ENCODE data around the gene TRMT44.
A peak's percentile ranks its signal among the peaks of the same experiment; 100 is the strongest.

The TRMT44 gene

DNA sequence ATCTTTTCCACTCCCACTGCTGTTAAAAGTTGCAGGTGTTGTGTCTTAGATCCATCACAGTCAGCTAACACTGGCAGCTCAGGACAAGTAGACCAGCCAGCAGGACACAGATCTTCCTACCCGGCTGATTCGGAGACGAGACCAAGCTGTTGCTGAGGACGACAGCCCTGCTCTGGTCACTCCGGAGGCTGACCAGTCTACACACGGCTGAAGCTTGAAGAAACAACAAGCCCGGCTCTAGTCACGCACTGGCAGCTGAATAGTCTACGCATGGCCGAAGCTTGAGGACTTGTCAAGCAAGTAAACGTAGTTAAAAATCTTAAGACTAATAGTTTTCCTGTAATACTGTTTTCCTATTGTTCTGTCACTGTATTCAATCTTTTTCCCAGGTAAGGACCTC, 1.8 kb upstream of the TRMT44 start:
- no peak for DNase-seq

DNA sequence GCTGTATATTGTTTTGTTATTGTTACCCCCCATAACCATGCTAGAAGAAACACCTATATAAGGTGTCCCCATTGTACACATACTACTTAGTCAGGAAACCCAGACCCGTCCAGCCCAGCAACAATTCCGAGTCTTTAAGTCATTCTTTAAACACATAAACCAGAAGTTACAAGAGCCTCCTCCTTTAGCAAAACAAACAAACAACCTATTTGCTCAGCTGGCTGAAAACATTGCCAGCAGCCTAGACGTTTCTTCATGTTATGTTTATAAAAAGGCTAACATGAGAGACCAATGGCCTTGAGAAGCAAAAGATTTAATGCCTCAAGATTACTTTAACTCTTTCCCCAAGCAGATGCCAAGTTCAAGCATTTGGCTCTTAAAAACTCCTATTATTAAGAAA, 1.4 kb upstream of the TRMT44 start:
- DNase-seq = no peak

DNA sequence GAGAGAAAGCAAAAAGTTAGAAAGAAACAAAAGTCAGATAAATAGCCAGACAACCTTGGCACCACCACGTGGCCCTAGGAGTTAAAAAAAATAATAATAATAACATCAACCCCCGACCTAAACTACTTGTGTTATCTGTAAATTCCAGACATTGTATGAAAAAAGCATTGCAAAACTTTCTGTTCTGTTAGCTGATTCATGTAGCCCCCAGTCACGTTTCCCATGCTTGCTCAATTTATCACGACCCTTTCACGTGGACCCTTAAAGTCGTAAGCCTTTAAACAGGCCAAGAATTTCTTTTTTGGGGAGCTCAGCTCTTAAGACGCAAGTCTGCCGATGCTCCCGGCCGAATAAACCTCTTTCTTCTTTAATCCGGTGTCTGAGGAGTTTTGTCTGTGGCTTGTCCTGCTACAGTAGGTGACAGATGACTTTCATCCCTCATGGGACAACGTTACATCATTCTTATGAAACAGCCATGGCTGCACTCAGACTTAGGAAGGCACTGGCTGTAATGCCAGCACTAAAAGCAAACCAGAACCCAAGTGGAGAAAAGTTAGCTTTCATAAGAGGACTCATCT, 574 bp upstream of the TRMT44 start:
- no peak for DNase-seq

DNA sequence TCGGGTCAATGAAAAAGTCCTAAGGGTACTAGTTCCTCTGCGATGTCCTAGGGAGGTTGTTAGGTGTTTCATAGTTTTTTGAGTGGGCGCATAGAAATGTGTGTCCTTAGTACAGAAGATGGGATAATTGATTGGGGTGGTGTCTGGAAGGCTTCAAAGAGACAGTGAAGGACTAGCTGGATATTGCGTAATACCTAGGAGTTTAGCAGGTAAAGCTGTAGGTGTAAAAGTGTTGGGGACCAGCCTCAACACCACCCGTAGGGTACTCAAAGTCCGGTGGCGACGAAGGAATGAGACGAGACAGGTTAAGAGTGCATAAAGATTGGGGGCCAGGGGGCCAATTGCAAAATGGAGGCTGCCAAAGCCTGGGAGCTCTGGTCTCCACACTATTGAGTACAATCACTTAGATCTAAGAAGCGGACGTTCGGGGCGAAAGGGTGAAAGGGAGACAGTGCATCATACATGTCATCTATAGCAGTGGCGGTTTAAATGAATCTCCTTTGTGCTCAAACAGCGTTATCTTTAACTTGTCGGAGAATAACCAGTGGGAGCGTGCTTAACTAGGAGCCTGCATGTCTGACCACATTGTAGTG, 1.0 kb downstream of the TRMT44 start:
- no peak for DNase-seq

DNA sequence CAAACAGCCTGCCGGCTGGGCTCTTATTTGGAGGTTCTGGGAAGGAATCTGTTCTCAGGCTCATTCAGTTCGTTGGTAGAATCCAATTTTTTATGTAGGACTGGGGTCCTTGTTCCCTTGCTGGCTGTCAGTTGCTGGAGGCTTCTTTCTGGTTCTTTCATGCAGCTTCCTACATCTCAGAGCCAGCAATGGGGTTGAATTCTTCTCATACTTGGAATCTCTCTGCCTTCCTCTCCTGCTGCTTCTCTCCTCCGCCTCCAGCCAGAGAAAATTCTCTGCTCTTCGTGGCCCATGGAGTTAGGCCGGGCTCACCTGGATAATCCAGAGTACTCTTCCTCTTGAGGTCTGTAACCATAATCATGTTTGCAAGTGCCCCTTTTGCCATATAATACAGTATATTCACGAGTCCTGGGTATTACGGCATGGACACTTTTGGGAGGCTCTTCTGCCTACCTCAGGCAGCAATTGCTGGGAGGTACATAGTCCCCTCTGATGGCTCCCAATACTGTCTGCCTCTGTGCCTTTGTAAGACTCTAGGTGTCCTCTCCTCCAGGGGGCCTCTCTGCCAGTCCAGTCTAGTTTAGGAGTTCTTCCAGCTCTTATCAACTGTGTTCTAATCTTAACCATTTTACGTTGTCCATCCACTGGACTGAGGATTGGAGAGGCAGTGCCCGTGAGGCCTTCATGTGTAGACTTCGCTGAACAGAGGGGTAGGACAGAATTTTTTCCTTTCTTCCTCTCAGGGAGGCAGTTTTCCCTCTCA, 2.2 kb downstream of the TRMT44 start:
- no peak for DNase-seq

DNA sequence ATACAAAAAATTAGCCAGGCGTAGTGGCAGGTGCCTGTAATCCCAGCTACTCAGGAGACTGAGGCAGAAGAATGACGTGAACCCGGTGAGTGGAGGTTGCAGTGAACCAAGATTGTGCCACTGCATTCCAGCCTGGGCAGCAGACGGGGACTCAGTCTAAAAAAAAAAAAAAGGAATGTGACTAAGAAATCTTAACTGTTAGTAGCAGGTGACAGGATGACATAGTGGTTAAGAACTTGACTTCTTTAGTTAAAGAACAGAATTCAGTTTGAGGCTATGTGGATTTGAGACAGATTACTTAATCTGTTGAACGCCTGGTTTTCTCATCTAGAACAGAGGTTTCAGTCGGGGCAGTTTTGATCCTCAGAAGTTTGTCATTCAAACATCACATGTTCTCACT, 3.2 kb downstream of the TRMT44 start:
- DNase-seq = no peak

DNA sequence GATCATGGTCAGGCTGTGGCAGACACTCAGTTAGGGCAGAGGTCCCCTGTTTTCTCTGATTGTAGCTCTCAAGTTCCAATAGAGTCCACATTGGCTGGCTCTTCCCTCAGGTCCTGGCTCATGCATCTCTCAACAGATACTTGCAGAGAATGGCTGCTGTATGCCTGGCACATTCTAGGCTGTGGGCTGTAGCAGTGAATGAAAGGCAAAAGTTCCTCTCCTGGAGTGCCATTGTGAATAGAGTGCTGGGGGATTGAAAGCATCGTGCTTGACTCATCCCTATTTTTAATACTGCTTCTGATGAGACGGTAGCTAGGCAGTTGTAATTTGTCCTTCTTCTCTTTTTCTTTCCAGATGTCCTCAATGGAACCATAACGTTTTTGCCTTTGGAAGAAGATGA, 5.5 kb downstream of the TRMT44 start:
- no peak for DNase-seq

DNA sequence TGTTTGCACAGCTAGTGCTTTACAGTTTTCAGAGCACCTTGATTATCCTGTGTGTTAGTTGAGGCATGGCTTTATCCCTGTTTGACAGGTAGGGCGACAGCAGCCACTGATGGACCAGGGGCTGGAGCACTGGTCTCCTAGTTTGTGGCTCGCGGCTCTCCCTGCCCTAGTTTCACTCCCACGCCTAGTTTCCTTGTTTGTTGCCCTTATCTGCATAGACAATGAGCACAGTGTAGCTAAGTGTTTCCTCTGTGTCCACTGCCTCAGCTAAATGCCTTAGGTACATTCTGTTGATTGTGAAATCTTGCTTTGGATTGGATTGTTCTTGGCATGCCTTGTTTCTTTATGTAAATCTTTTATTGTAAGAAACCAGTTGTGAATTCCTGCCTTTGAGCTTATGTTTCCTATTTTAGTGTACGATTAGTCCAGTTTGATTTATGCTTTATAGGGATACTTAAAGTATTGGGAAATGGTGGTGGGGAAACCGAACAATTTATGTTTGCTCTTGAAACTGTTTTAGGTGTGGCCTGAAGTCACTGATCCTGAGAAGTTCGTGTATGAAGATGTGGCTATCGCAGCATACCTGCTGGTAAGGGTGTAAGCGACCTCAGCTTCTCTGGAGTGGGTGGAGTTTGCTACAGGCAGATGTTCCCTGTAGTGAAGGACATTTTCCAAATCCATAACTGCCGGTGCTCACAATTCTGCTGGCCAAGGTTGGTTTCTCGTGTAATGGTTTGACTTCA, 11.0 kb downstream of the TRMT44 start:
- no peak for DNase-seq

DNA sequence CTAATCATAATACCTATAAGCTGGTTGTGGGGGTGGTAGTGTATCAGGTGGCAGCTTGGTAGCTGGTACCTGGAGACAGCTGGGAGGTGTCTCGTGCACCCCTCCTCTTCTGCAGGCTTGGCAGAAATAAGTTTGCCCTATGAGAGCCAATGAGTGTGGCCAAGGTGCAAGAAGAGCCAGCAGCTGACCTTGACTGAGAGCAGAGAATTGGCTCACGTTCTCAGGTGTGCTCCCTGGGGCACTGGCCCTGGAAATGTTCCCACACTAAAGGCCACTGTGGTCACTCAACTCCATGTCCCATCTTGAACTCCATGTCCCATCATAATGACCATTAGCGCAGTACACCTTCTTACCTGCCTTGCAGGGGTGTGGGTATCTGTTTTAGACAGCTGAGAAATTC, 13.4 kb downstream of the TRMT44 start:
- DNase-seq = no peak

DNA sequence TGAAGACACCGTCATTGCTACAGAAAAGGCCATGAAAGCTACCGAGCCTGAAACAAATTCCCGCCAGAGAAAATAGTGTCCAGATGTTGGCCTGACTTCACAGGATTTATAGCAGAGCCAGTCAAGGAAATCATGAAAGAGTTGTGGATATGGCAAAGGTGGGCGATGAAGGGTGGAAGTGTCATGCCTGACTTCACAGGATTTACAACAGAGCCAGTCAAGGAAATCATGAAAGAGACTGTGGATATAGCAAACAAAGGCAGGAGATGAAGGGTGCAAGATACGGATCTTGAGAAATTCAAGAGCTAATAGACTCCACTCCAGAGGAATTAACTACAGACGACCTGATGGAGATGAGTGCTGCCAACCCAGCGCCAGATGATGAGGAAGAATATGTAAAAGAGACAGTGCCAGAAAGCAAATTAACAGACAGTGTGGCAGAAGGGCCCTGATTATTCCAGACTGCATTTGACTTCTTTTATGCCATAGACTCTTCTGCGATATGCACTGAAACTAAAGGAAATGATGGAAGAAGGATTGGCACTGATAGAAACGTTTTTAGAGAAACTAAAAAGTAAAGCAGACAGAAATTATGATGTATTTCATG, 17.2 kb downstream of the TRMT44 start:
- DNase-seq = no peak

DNA sequence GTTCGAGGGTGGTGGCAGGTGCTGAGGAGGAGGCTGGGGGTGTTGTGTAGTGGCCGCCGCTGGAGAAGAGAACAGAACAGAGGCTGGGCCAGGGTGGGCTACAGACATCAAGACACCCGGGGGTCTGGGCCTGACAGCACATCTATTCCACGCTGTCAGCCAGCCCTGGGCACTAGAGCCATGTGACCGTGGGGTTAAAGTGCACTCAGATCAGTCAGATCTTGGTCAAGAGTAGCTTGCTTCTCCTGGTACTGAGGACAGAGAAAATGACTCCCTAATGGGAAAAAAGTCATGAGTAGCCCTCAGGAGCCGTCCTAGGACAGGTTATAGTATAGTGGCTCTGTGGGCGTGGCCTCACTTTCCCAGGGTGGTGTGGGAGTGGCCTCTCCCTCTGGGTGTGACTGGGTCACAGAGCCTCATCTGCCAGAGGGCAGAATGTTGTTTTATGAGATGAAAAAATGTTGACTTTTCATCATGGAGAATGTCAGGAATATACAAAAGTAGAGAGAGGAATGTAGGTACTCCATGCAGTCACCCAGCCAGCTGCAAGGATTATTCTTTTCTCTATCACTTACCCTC, 19.4 kb downstream of the TRMT44 start:
- DNase-seq = no peak

DNA sequence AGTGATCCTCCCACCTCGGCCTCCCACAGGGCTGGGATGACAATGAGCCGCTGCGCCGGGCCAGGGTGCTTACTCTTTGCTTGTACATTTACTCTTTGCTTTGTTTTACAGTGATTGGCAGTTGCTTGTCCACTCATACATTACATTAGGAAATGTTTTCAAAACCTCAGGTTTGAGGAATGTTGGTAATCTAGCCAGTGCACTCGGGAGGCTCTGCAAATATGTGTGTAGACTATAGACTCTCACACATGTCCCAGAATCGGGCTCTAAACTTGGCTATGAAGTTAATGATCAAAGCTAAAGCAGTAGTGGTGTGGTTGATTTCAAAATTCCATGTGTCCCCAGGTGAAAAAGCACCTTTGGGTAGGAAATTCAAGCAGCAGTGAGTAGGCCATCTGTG, 20.5 kb downstream of the TRMT44 start:
- DNase-seq = no peak

DNA sequence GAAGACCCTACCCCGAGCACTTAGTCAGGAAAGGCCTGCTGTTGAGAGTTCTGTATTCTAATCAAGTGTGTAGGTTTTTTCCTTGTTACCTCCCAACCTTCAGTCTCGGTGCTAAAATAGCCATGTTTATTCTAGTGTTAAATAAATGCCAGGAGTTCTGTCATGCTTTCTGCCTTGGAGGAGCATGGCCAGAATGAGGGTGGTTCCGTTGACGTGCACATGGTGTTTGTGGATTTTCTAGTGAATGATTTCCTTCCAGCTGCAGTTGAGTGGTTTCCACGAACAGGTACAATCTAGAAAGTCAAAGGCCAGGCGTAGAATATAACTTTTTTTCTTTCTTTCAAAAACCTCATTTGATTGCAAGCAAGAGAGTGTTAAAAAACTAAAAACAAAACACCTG, 21.0 kb downstream of the TRMT44 start:
- no peak for DNase-seq

DNA sequence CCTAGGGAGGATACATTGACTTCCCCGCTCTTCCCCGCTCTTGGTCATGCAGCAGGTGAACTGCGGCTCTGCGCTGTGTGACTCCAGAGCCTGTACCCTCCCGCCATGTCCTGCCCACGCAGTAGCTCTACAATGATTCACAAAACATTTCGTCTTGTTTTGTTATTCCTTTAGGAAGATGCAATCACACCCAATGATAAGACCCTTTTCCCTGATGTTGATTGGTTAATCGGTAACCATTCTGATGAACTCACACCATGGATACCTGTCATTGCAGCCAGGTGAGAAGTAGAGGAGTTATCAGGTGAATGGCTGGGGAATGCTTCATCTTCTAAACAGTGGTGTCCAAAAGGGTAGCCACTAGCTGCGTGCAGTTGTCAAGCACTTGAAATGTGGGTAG, 23.2 kb downstream of the TRMT44 start:
- no peak for DNase-seq

DNA sequence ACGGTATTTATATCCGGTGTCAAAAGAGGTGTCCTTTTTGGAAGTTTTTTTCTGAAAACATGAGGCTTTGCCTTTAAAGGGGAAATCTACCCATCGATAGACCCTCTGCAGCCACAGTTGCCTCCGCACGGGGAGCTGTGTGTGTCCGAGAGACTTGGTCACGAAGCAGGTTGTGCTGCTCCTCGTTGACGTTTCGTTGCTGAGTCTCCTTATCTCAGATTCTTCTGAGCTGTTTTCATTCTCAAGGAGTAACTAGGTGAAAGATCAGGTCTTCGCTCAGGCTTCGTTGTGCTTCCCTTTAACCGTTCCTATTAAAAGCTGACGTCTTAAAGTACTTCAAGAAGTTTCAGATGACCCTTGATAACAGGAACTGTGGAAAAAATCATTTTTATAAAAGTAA, 23.8 kb downstream of the TRMT44 start:
- DNase-seq = no peak

DNA sequence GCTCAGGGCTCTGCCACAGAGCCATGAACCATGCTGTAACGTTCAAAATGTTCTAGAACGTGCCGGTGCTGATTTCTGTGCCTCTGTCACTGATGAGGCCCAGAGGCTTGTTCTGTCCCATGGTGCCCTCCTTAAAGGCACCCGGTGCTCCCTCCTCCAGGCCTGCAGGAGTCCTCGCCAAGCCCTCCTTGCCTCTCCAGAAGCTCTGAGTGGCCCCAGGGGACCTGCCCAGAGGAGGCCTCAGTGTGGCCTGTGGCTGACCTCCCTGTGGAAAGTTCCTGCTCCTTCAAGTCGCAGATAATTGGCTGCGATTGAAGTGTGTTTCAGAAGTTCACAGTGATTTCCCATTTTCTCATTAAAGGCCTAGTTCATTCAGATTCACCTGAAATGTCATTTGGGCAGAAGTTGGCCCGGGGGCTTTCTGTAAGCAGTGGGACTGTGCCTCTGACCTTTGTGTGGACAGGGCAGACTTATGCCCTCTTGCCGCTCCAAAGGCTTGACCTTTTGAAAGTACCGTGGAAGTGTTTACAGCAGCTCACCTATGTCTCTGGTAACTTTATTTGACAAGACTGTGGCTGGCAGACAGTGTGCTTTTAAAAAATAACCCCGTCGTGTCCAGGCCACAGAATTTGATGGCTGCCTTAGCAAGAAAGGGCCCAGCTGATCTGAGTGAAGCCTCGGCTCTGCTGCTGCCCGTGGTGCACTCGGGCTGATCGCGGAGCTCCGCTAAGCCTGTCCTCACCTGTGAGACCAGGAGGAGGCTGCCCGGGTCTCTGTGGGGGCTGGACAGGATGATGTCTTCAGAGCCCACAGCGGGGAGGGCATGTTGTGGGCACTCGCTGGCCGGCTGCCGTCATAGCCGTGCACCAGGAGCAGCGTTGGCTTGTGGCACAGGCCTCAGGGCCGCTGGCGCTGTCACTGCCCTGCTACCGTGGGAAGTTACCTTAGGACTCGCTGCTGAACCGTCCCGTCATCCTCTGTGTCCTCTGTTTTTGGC, 25.3 kb downstream of the TRMT44 start:
- no peak for DNase-seq

DNA sequence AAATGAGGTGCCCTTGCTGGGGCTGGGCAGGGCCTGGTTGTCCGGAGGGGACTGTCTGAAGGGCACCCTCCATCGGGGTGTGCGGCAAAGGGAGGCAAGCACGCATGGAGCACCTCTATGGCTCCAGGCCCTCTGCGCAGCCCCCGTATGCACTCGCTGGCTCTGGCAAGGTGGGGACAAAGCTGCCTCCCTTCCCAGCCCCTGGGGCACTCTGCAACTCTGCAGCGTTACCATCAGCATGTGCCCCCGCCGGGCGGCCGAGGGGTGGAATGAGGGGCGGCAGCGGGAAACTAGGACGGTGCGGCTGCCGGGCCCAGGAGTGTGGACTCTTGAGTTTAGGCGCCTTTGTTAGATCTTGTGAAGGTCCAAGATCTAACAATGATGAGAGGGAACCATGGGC, 26.4 kb downstream of the TRMT44 start:
- DNase-seq = no peak

DNA sequence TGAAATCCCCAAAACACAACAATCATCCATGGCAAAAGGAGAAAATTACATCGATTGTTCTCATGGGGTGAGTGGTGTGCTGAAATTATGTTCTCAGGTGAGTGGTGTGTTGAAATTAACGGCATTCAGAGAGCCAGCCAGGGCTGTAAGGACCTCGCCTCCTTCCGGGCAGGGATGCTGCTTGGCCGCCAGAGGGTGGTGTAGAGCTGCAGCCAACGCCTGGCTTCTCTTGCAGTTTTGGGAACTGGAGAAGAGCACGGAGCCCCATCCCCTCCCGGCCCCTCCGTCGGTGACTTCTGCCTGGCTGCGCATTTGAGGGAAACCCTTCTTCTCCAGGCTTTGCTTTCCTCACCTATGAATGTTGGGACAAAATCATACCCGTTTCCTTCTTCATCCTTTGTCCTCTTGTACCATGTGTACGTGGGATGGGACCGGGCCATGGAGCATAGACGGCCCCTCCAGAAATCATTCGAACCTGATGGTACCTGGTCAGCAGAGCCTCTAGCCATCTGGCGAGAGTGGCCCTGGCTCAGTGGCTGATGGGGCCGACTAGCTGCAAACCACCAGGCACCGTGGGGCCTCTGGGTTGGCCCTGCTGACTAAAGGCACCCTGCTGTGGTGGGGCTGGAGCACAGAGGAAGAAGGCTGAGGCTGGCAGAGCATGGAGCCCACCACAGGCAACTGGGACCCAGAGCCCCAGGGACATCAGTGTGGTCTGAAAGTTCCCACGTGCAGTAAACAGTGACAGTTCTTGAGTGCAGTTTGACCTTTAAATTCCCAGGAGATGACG, 28.4 kb downstream of the TRMT44 start:
- peak; percentile 4 for DNase-seq

DNA sequence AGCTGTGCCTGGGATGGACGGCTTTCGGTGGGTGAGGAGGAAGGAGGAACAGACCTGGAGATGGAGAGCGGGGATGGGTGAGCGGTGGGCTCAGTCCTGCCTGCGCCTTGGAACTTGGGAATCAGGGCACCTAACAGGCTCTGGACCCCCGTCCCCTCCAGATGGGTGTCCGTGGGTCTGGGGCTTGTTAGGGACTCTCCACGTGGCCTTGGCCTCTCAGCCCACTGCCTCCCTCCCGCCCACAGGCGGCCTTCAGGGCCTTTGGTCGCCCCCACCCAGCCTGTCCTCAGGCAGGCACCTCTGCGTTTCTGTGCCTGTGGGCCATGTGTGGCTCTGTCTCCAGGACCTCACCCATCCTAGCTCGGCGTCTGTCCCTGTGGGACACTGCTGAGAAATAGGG, 29.0 kb downstream of the TRMT44 start:
- DNase-seq = no peak

DNA sequence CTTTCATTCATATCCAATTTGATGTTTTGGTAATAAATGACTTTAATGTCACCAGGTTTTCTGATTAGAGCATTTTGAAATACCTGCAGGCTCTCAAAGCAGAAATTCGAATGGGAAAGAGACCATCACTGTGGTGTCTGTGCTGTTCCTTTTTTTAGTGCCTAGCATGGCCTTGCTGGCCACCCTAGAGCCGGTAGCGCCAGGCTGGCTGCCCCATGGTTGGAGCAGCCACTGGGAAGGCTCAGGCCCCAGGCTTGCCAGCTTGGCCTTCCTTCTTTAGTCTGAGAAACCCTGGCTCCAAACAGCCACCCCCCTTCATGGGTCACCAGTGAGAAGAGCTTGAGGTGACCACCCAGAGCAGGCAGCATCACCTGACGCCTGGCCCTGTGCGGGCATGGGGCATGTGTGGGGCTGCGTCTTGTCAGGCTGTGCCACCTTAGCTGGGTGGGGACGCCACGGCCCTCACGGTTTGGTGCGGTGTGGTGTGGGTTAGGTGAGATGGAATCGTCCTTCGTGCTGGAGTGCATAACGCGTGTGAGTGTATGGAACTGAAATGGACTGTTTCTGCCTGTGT, 30.0 kb downstream of the TRMT44 start:
- no peak for DNase-seq

Data from activated T-cell treated with anti-CD3 and anti-CD28 coated beads for 4 hours (primary cell).